Esophagus muscularis mucosa (tissue), 4 donors: ENCODE results near the gene DTYMK.
A peak's percentile ranks its signal among the peaks of the same experiment; 100 is the strongest.

ENCODE experiments used
- EP300 ChIP-seq: sonication (generic); formaldehyde crosslinking; IDR thresholded peaks from one replicate; pipeline ENCODE4 v1.6.1; 2017; ENCODE audit warnings: antibody characterized with exemption
- POLR2A ChIP-seq: fragments of 450-650 bp; IDR thresholded peaks from one replicate; pipeline ENCODE4 v1.6.1; 2017; ENCODE audit warnings: antibody characterized with exemption, moderate library complexity, mild to moderate bottlenecking, low read depth
- POLR2AphosphoS5 ChIP-seq, 2 donors: sonication (generic); formaldehyde crosslinking; IDR thresholded peaks; one replicate each; pipeline ENCODE4 v1.6.1; 2017; ENCODE audit warnings: antibody characterized with exemption in 2 of 2
- TF ChIP-seq, protein P1 (sequence below), 3 experiments: fragments of 200-600 bp in 2 of 3; fragments of 450-650 bp in 1 of 3; sonication (generic) in 2 of 3; IDR thresholded peaks; one replicate each; pipeline ENCODE4 v1.5.1; 2017 to 2019; ENCODE audit warnings: antibody characterized with exemption in 3 of 3, mild to moderate bottlenecking in 2 of 3, moderate library complexity in 1 of 3

DNA sequence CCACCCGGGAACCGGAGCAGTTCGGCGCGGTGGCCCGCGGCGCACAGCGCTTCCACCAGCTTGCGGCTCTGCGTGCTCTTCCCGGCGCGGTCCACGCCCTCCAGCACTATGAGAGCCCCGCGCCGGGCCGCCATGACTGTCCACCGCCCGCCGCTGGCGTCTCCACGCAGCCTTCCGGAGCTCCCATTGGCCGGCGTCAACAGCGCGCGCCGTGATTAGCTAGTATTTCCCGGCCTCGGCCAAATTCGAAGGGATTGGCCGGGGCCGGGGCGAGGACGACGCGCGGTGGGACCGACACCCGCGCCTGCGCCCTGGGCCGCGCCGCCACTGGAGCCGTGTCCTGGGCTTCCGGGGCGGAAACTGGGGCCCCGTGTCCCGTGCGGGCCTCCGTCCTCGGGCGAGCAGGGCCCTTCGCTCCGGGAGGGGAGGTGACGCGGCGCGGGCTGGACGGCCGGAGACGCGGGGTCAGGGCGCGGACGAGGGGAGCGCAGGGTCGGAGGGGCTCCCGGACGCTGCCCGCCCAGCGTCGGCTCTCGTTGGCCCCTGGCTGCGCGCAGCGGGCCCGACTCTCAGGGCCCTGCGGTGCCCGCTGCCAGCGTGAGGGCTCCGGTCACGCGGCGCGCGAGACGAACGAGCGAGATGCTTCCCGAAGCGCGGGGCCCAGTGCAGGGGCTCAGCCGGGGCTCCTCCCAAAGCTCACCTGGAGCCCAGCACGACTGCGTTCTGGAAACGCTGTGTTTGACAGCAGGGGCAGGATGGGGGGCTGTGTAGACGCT lies at the start of gene DTYMK:
- TF ChIP-seq, protein P1, sequence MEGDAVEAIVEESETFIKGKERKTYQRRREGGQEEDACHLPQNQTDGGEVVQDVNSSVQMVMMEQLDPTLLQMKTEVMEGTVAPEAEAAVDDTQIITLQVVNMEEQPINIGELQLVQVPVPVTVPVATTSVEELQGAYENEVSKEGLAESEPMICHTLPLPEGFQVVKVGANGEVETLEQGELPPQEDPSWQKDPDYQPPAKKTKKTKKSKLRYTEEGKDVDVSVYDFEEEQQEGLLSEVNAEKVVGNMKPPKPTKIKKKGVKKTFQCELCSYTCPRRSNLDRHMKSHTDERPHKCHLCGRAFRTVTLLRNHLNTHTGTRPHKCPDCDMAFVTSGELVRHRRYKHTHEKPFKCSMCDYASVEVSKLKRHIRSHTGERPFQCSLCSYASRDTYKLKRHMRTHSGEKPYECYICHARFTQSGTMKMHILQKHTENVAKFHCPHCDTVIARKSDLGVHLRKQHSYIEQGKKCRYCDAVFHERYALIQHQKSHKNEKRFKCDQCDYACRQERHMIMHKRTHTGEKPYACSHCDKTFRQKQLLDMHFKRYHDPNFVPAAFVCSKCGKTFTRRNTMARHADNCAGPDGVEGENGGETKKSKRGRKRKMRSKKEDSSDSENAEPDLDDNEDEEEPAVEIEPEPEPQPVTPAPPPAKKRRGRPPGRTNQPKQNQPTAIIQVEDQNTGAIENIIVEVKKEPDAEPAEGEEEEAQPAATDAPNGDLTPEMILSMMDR (IDR thresholded peaks at IDR 0.05) = peak in 1 of 3 experiments; percentile 25
- TF ChIP-seq POLR2A (peak; percentile 88), EP300 (no peak), POLR2AphosphoS5 (IDR thresholded peaks at IDR 0.05) (peak; percentile 91 to 93)
